Endothelial cell of umbilical vein (primary cell): ENCODE results near the gene ERBIN. TPM values are rescaled to one million over a fixed set of nuclear protein-coding genes. Genes with fewer than 3 reads are reported as not detected.

Experiments used
- BruUV-seq: library from RNA; stranded (reverse); fragments of 400-500 nt; replicated peaks from 2 replicates; lab custom pipeline; 2021; lab: Mats Ljungman, UMichigan
- CTCF ChIA-PET: fragments of 300-600, 350-600 bp; sonication (Branson Sonifier 250); formaldehyde crosslinking; loops from one replicate; lab custom pipeline; 2021; ENCODE audit warnings: antibody characterized with exemption, inconsistent platforms; lab: Charles Lee
- POLR2A ChIA-PET: fragments of 300-600, 350-600 bp; sonication (Branson Sonifier 250); formaldehyde crosslinking; loops from one replicate; lab custom pipeline; 2021; ENCODE audit warnings: antibody characterized with exemption, inconsistent platforms; lab: Charles Lee
- DNase-seq: peaks from one replicate; pipeline ENCODE4 v3.0.0-alpha.2; 2011; ENCODE audit warnings: low read depth, low spot score
- FAIRE-seq: peaks from 2 replicates; lab custom pipeline; 2011; peaks lifted over from hg19 to GRCh38; lab: Jason Lieb, UNC
- H2AFZ ChIP-seq: 2 replicates; pipeline ENCODE4 v1.6.0; 2012; ENCODE audit warnings: low read depth, low read length, control low read depth, inconsistent platforms
- H3K27ac ChIP-seq: 2 replicates; pipeline ENCODE4 v1.5.1; 2011; ENCODE audit warnings: low read depth, mild to moderate bottlenecking, control low read depth, low read length, moderate library complexity; ENCODE audit not compliant: insufficient read depth
- H3K27me3 ChIP-seq, 2 experiments: 2 replicates each; pipeline versions ENCODE4 v1.6.0 to v1.6.1; 2011; ENCODE audit warnings: low read length in 2 of 2, mixed read lengths in 1 of 2; ENCODE audit not compliant: control insufficient read depth in 2 of 2, insufficient read depth in 2 of 2
- H3K36me3 ChIP-seq, 2 experiments: 2 replicates in 1 of 2; 3 replicates in 1 of 2; pipeline ENCODE4 v1.5.1; 2011; ENCODE audit warnings: low read length in 2 of 2, mild to moderate bottlenecking in 1 of 2, moderate library complexity in 1 of 2; ENCODE audit not compliant: control insufficient read depth in 2 of 2, insufficient read depth in 2 of 2; ENCODE audit errors: extremely low read depth in 1 of 2
- H3K4me1 ChIP-seq: 3 replicates; pipeline ENCODE4 v1.5.1; 2011; ENCODE audit warnings: mild to moderate bottlenecking, low read length; ENCODE audit not compliant: control insufficient read depth, insufficient read depth; ENCODE audit errors: extremely low read depth
- H3K4me2 ChIP-seq: 2 replicates; pipeline ENCODE4 v1.6.1; 2011; ENCODE audit warnings: low read length, control low read depth, mixed read lengths; ENCODE audit not compliant: insufficient read depth
- H3K4me3 ChIP-seq, 3 experiments: fragments of 200-600 bp in 1 of 3; sonication (generic), shearing (Covaris generic) in 1 of 3; replicated peaks in 1 of 3; 2 replicates each; pipeline ENCODE4 v1.5.1; 2011 to 2016; ENCODE audit warnings: control low read depth in 3 of 3, low read length in 3 of 3, mild to moderate bottlenecking in 2 of 3, inconsistent platforms in 1 of 3, low read depth in 1 of 3, moderate library complexity in 1 of 3; ENCODE audit not compliant: insufficient read depth in 1 of 3
- H3K79me2 ChIP-seq: 2 replicates; pipeline ENCODE4 v1.6.0; 2012; ENCODE audit warnings: low read length, inconsistent platforms; ENCODE audit not compliant: control insufficient read depth, insufficient read depth
- H3K9ac ChIP-seq: replicated peaks from 2 replicates; pipeline ENCODE3; 2011; ENCODE audit warnings: low read length, control low read depth; ENCODE audit not compliant: insufficient read depth; ENCODE audit errors: extremely low read depth
- H3K9me1 ChIP-seq: replicated peaks from 3 replicates; pipeline ENCODE4 v1.6.0; 2011; ENCODE audit warnings: mild to moderate bottlenecking, low read length; ENCODE audit not compliant: control insufficient read depth, insufficient read depth; ENCODE audit errors: extremely low read depth
- H3K9me3 ChIP-seq: replicated peaks from 2 replicates; pipeline ENCODE4 v1.5.1; 2012; ENCODE audit warnings: low read length, inconsistent platforms; ENCODE audit not compliant: control insufficient read depth, insufficient read depth
- H4K20me1 ChIP-seq: replicated peaks from 2 replicates; pipeline ENCODE3; 2011; ENCODE audit warnings: mild to moderate bottlenecking, low read length; ENCODE audit not compliant: control insufficient read depth, insufficient read depth; ENCODE audit errors: extremely low read depth
- EZH2 ChIP-seq: IDR thresholded peaks from 2 replicates; pipeline ENCODE4 v1.6.1; 2012; ENCODE audit warnings: borderline replicate concordance, low read depth, mild to moderate bottlenecking, moderate library complexity, low read length, inconsistent platforms; ENCODE audit not compliant: severe bottlenecking
- MYC ChIP-seq: IDR thresholded peaks from one replicate; pipeline ENCODE4 v1.6.1; 2011; ENCODE audit warnings: mild to moderate bottlenecking, low read depth, low read length
- POLR2AphosphoS5 ChIP-seq: IDR thresholded peaks from 2 replicates; pipeline ENCODE4 v1.6.1; 2012; ENCODE audit warnings: low read depth, mild to moderate bottlenecking, control low read depth, low read length, moderate library complexity; ENCODE audit not compliant: insufficient read depth
- dilution Hi-C: fragments of 300-500 bp; cut with MboI; formaldehyde crosslinking; loops from one replicate; pipeline ENCODE4 v1.15.0; 2019; ENCODE audit warnings: low sequenced_read_pairs; ENCODE audit not compliant: extremely low pct_ligation_motif_present
- intact Hi-C: fragments of 100-400 bp; cut with micrococcal nuclease; formaldehyde crosslinking; loops from one replicate; pipeline ENCODE4 v1.10.0; 2022
- polyA plus RNA-seq, 4 experiments: library from polyadenylated mRNA; depleted of rRNA in 3 of 4; stranded (reverse) in 3 of 4; unstranded in 1 of 4; fragments of >200 nt; gene quantifications; 2 replicates each; pipeline versions ENCODE4 v1.2.1 to v1.2.3, GENCODE V29; 2011 to 2012; ENCODE audit warnings: missing spikeins in 1 of 4
- total RNA-seq: library from RNA; stranded (reverse); gene quantifications from 2 replicates; pipeline ENCODE4 v1.2.3, GENCODE V29; 2021
- TF ChIP-seq, protein P1 (sequence below), 2 donors: IDR thresholded peaks; 1 replicate in 1 of 2; 2 replicates in 1 of 2; pipeline ENCODE4 v1.5.1; 2011; ENCODE audit warnings: low read length in 2 of 2, mild to moderate bottlenecking in 2 of 2, moderate library complexity in 2 of 2, control low read depth in 1 of 2, inconsistent platforms in 1 of 2, low read depth in 1 of 2; ENCODE audit not compliant: insufficient read depth in 1 of 2; ENCODE audit errors: extremely low read depth in 1 of 2

Gene ERBIN
- total and polyA plus RNA-seq, 2 donors (not counting 3 experiments of a cell fraction or from before 2014, with no cell fraction given): 8.1 to 55.6 TPM

- H3K27ac ChIP-seq: no peak overlapping the region
- no peak for TF ChIP-seq POLR2AphosphoS5
- TF ChIP-seq, protein P1, sequence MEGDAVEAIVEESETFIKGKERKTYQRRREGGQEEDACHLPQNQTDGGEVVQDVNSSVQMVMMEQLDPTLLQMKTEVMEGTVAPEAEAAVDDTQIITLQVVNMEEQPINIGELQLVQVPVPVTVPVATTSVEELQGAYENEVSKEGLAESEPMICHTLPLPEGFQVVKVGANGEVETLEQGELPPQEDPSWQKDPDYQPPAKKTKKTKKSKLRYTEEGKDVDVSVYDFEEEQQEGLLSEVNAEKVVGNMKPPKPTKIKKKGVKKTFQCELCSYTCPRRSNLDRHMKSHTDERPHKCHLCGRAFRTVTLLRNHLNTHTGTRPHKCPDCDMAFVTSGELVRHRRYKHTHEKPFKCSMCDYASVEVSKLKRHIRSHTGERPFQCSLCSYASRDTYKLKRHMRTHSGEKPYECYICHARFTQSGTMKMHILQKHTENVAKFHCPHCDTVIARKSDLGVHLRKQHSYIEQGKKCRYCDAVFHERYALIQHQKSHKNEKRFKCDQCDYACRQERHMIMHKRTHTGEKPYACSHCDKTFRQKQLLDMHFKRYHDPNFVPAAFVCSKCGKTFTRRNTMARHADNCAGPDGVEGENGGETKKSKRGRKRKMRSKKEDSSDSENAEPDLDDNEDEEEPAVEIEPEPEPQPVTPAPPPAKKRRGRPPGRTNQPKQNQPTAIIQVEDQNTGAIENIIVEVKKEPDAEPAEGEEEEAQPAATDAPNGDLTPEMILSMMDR (IDR thresholded peaks at IDR 0.05; ENCODE audit: extremely low read depth in 1 of 2, insufficient read depth in 1 of 2, low read depth in 1 of 2, low read length in 2 of 2): no peak
- H3K9me1 ChIP-seq: no peaks in the 10 kb centered on the region
- no peaks in the 10 kb centered on the region for H3K36me3 ChIP-seq
- no peak overlapping the region for H3K9ac ChIP-seq
- no peaks in the 10 kb centered on the region for H3K79me2 ChIP-seq
- H3K9me3 ChIP-seq: no peaks in the 10 kb centered on the region
- H3K4me2 ChIP-seq: no peak overlapping the region
- intact Hi-C loops: no loop called here
- no peaks in the 10 kb centered on the region for H4K20me1 ChIP-seq
- dilution Hi-C loops: no loop called here
- FAIRE-seq (peak; percentile 47), DNase-seq (no peak)
- no peaks in the 10 kb centered on the region for H3K4me1 ChIP-seq
- ChIA-PET POLR2A (no interaction called here), CTCF (no interaction called here)
- no TSS peak for BruUV-seq
- no peak overlapping the region for H3K4me3 ChIP-seq
- peaks cover 1 to 3% of the 10 kb centered on the region in 2 experiments for H3K27me3 ChIP-seq
- H2AFZ ChIP-seq: no peak overlapping the region
These were observed 22.8 kb upstream of the ERBIN start for GRCh38 chr5:65903581-65903980.

DNA sequence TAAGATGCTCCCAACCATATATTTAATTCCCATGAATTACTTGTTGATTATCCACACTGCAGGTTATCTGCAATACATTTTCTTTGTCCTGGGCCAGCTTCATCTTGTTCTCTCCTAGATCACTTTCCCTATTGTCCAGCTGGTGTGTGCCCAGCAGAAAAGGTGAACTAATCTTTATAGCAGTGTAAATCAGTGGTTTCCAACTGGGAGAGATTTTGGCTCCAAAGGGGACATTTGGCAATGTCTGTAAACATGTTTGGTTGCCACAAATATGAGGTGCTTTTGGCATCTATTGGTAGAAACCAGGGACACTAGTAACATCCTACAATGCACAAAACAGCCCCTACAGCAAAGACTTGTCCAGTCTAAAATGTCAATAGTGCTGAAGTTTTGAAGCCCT lies 20.1 kb upstream of the ERBIN start:
- Histone ChIP-seq H3K27ac (no peak overlapping the region), H3K4me3 (no peak overlapping the region), H3K9me3 (no peaks in the 10 kb centered on the region), H3K36me3 (no peaks in the 10 kb centered on the region), H2AFZ (no peak overlapping the region), H3K27me3 (peaks cover 0 to 3% of the 10 kb centered on the region in 2 experiments), H4K20me1 (no peaks in the 10 kb centered on the region), H3K9me1 (no peaks in the 10 kb centered on the region), H3K9ac (no peak overlapping the region), H3K79me2 (no peaks in the 10 kb centered on the region), H3K4me1 (no peaks in the 10 kb centered on the region), H3K4me2 (no peak overlapping the region)
- ChIA-PET POLR2A (no interaction called here), CTCF (interaction anchor here (0.7 to 1.0 kb wide), 3 partner anchors 10 to 98 kb away, joined by 3 read pairs; no protein-coding TSS in a partner anchor)
- dilution Hi-C loops: no loop called here
- TF ChIP-seq MYC (no peak), EZH2 (no peak)
- intact Hi-C loops: no loop called here
- FAIRE-seq (no peak), DNase-seq (no peak)
- BruUV-seq: no TSS peak
